ENCODE data around the gene MRAS. TPM values are rescaled to one million over a fixed set of nuclear protein-coding genes. Genes with fewer than 3 reads are reported as not detected.

Gene MRAS
- total and polyA plus RNA-seq, 2 of the 13 experiments (the other 11 are each of a cell fraction or from before 2014, with no cell fraction given): 8.8 to 36.2 TPM

GRCh38 chr3:138434276-138434874 lies 86.0 kb downstream of the MRAS start, which contains the start of gene ESYT3 (continued):
- TF ChIP-seq KLF13 (CRISPR knock-in tag; IDR thresholded peaks at IDR 0.05) (no peak), TEAD3 (CRISPR knock-in tag; optimal IDR thresholded peaks at IDR 0.05; ENCODE audit: borderline replicate concordance) (no peak), BATF2 (CRISPR knock-in tag; IDR thresholded peaks at IDR 0.05) (peak; percentile 58; the same call in 1 of the 2 replicates), ZNF550 (CRISPR knock-in tag; IDR thresholded peaks at IDR 0.05; ENCODE audit: borderline replicate concordance) (no peak; the same call in 1 of the 2 replicates), RBFOX2 (IDR thresholded peaks at IDR 0.05; ENCODE audit: low read depth, low read length) (peak; percentile 40; the same call in 1 of the 2 replicates), MAFK (conservative IDR thresholded peaks at IDR 0.05 in 1 of 2, IDR thresholded peaks at IDR 0.05 in 1 of 2; ENCODE audit: low read length in 2 of 2) (no peak), ZNF274 (CRISPR knock-in tag; IDR thresholded peaks at IDR 0.05) (peak; percentile 82; the same call in 1 of the 2 replicates), ZNF891 (CRISPR knock-in tag; IDR thresholded peaks at IDR 0.05) (peak; percentile 69; the same call in 1 of the 2 replicates), SRY (CRISPR knock-in tag; IDR thresholded peaks at IDR 0.05) (peak; percentile 96), JARID2 (CRISPR knock-in tag; IDR thresholded peaks at IDR 0.05; ENCODE audit: insufficient replicate concordance) (no peak), ZNF282 (IDR thresholded peaks at IDR 0.05; ENCODE audit: partially characterized antibody) (no peak), HNRNPK (IDR thresholded peaks at IDR 0.05; ENCODE audit: low read depth, low read length, poor library complexity, severe bottlenecking) (no peak), ZNF704 (CRISPR knock-in tag; IDR thresholded peaks at IDR 0.05; ENCODE audit: borderline replicate concordance) (peak; percentile 95), TAF15 (IDR thresholded peaks at IDR 0.05; ENCODE audit: low read depth, low read length, poor library complexity, severe bottlenecking) (no peak), ZNF230 (CRISPR knock-in tag; IDR thresholded peaks at IDR 0.05) (peak; percentile 94), ZNF451 (CRISPR knock-in tag; IDR thresholded peaks at IDR 0.05) (peak; percentile 95), ZFP36L2 (CRISPR knock-in tag; IDR thresholded peaks at IDR 0.05) (no peak), ZNF24 (IDR thresholded peaks at IDR 0.05) (no peak), FOXM1 (CRISPR knock-in tag; IDR thresholded peaks at IDR 0.05) (0 out of 2 replicates have a peak, but pooled peaks have one; percentile 60), BRF2 (CRISPR knock-in tag; IDR thresholded peaks at IDR 0.05) (peak; percentile 91; the same call in 1 of the 2 replicates), ZNF138 (CRISPR knock-in tag; IDR thresholded peaks at IDR 0.05; ENCODE audit: low read depth) (peak; percentile 80; the same call in 1 of the 2 replicates), MAZ (IDR thresholded peaks at IDR 0.05; ENCODE audit: borderline replicate concordance, low read depth, low read length) (no peak), MAZ (CRISPR knock-in tag; IDR thresholded peaks at IDR 0.05; ENCODE audit: low read depth) (peak; percentile 58; the same call in 1 of the 2 replicates), ZNF547 (CRISPR knock-in tag; IDR thresholded peaks at IDR 0.05) (peak; percentile 96), BORCS8-MEF2B (CRISPR knock-in tag; IDR thresholded peaks at IDR 0.05) (peak; percentile 96), GMEB2 (CRISPR knock-in tag; IDR thresholded peaks at IDR 0.05; ENCODE audit: low read depth) (no peak)
